OCI-LY1 (cell line): Measurements from ENCODE around the gene MRPL50.

Source experiments
- EZH2 ChIP-seq: fragments of 200-600 bp; sonication (generic), shearing (Covaris generic); IDR thresholded peaks from 2 replicates; pipeline ENCODE4 v1.8.0; 2017; ENCODE audit warnings: borderline replicate concordance, mixed run types, mild to moderate bottlenecking, antibody characterized with exemption, low read length, moderate library complexity, mixed read lengths
- TF ChIP-seq, protein P1 (sequence below): fragments of 200-600 bp; sonication (generic), shearing (Covaris generic); IDR thresholded peaks from 2 replicates; pipeline ENCODE4 v1.5.1; 2017; ENCODE audit warnings: mild to moderate bottlenecking, antibody characterized with exemption, low read length, moderate library complexity, mixed read lengths

DNA sequence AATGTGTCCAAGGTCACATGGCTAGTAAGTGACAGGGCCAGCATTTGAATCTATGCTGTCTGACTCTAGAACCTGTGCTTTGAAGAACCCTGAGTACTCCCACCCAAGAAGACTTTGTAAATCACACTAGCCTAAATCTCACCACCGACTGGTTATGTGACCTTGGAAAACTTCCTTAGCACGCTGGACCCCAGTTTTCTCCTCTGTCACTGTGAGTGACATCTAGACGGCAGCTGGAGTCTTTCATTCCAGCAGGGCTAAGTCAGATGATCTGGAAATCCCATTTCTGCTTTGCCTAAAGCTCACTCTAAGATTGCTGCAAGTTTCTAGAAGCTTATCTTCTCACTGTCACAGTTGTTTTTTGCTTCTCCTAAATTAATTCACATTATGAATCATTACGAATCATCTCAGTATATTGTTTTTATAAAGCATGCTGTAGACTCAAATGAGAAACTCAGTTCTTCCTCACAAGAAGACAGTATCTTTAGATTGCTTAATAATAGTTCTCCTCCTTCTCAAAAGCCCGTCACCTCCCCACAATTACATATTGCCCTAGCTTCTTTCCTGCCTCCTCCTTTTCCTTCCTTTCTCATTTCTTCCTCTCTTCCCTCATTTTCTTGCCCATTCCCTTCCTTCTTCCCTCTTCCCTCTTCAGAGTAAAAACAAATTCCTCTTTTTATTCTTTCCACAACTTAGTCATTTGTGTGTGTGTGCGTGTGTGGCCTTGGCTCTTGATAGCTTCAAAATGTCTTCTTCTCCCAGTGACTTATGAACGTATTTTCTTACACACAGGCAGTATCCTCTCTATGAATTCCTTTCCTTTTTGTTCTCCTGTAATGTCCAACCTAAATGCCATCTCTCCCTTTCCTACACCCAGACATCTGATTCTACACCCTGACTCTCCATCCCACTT lies 20.4 kb upstream of the MRPL50 start:
- TF ChIP-seq, protein P1, sequence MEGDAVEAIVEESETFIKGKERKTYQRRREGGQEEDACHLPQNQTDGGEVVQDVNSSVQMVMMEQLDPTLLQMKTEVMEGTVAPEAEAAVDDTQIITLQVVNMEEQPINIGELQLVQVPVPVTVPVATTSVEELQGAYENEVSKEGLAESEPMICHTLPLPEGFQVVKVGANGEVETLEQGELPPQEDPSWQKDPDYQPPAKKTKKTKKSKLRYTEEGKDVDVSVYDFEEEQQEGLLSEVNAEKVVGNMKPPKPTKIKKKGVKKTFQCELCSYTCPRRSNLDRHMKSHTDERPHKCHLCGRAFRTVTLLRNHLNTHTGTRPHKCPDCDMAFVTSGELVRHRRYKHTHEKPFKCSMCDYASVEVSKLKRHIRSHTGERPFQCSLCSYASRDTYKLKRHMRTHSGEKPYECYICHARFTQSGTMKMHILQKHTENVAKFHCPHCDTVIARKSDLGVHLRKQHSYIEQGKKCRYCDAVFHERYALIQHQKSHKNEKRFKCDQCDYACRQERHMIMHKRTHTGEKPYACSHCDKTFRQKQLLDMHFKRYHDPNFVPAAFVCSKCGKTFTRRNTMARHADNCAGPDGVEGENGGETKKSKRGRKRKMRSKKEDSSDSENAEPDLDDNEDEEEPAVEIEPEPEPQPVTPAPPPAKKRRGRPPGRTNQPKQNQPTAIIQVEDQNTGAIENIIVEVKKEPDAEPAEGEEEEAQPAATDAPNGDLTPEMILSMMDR: no peak
- TF ChIP-seq EZH2: no peak
